HG03520 (cell line): Measurements from ENCODE around the gene GLT1D1.
A peak's percentile ranks its signal among the peaks of the same experiment; 100 is the strongest.
"Not testable (repeated sequence)": the region's sequence is repeated elsewhere in the genome, so short reads cannot be mapped to it uniquely, and the experiment has no call there.

Source experiments
- ATAC-seq: cut with Tn5 transposase; IDR thresholded peaks from one replicate; pipeline ENCODE4 v1.9.1; 2021; ENCODE audit warnings: mild to moderate bottlenecking, moderate library complexity; ENCODE audit not compliant: unreplicated experiment

GLT1D1 gene

GRCh38 chr12:128852885-128853599 lies at the start of gene GLT1D1:
Gene GLT1D1, plus strand, starts transcription at chr12:128853478. Its CDS starts 104 bp downstream, at chr12:128853582.
- no peak for ATAC-seq

- ATAC-seq: no peak
Measured at GRCh38 chr12:128803788-128804187, 49.5 kb upstream of the GLT1D1 start.

- ATAC-seq: no peak
Measured at GRCh38 chr12:128804762-128805161, 48.5 kb upstream of the GLT1D1 start.

- ATAC-seq: not testable (repeated sequence)
Measured at GRCh38 chr12:128805406-128805805, 47.9 kb upstream of the GLT1D1 start.

GRCh38 chr12:128806573-128806972 lies 46.7 kb upstream of the GLT1D1 start:
- no peak for ATAC-seq

- no peak for ATAC-seq
Measured at GRCh38 chr12:128807161-128807724, 46.0 kb upstream of the GLT1D1 start.

GRCh38 chr12:128808651-128809050 lies 44.6 kb upstream of the GLT1D1 start:
- ATAC-seq: no peak

- ATAC-seq: peak; percentile 84
Measured at GRCh38 chr12:128810182-128811127, 42.8 kb upstream of the GLT1D1 start.

GRCh38 chr12:128811806-128812205 lies 41.5 kb upstream of the GLT1D1 start:
- ATAC-seq: no peak

- ATAC-seq: no peak
Measured at GRCh38 chr12:128813392-128813791, 39.9 kb upstream of the GLT1D1 start.

GRCh38 chr12:128813883-128814282 lies 39.4 kb upstream of the GLT1D1 start:
- no peak for ATAC-seq

- ATAC-seq: no peak
Measured at GRCh38 chr12:128814411-128815261, 38.6 kb upstream of the GLT1D1 start.

- no peak for ATAC-seq
Measured at GRCh38 chr12:128815779-128816642, 37.3 kb upstream of the GLT1D1 start.

- no peak for ATAC-seq
Measured at GRCh38 chr12:128816643-128816920, 36.7 kb upstream of the GLT1D1 start.

GRCh38 chr12:128817111-128818015 lies 35.9 kb upstream of the GLT1D1 start:
- peak; percentile 42 for ATAC-seq

GRCh38 chr12:128818065-128819022 lies 34.9 kb upstream of the GLT1D1 start:
- ATAC-seq: peak; percentile 31

GRCh38 chr12:128819293-128820144 lies 33.8 kb upstream of the GLT1D1 start:
- ATAC-seq: no peak
